WTC11 (cell line): ENCODE data around the gene ACO2. TPM values are rescaled to one million over a fixed set of nuclear protein-coding genes. Genes with fewer than 3 reads are reported as not detected.

Source experiments
- ATAC-seq: fragments of 200-7000 bp; cut with Tn5 transposase; 2 replicates; pipeline ENCODE4 v1.10.0; 2021; ENCODE audit warnings: mild to moderate bottlenecking, moderate library complexity
- CTCF ChIA-PET: fragments of 300-600 bp; sonication (Branson Sonifier 250); formaldehyde crosslinking; loops from one replicate; lab custom pipeline; 2021; ENCODE audit warnings: antibody characterized with exemption; lab: Charles Lee
- POLR2A ChIA-PET: fragments of 350-600 bp; sonication (Branson Sonifier 250); formaldehyde crosslinking; loops from one replicate; lab custom pipeline; 2021; ENCODE audit warnings: antibody characterized with exemption; lab: Charles Lee
- DNase-seq: peaks from one replicate; pipeline ENCODE4 v3.0.0; 2021; ENCODE audit warnings: low spot score
- H3K27ac Mint-ChIP-seq: 2 replicates; pipeline ENCODE4 v1.8.0; 2021; ENCODE audit warnings: mixed read lengths
- H3K27me3 Mint-ChIP-seq: 2 replicates; pipeline ENCODE4 v1.8.0; 2021; ENCODE audit warnings: low read depth, mild to moderate bottlenecking, moderate library complexity, mixed read lengths
- H3K36me3 Mint-ChIP-seq: 2 replicates; pipeline ENCODE4 v1.8.0; 2021; ENCODE audit warnings: mixed read lengths
- H3K4me1 Mint-ChIP-seq: 2 replicates; pipeline ENCODE4 v1.8.0; 2022; ENCODE audit warnings: mixed read lengths
- H3K4me3 Mint-ChIP-seq: 2 replicates; pipeline ENCODE4 v1.8.0; 2021; ENCODE audit warnings: mild to moderate bottlenecking, moderate library complexity, mixed read lengths
- H3K9me3 Mint-ChIP-seq: 2 replicates; pipeline ENCODE4 v1.8.0; 2021; ENCODE audit warnings: mixed read lengths
- ARID4B ChIP-seq: sonication (generic); formaldehyde crosslinking; IDR thresholded peaks from 2 replicates; pipeline ENCODE4 v1.8.0; 2023; ENCODE audit warnings: missing genetic modification reagents, mild to moderate bottlenecking, borderline replicate concordance
- ATF6 ChIP-seq: sonication (generic); formaldehyde crosslinking; IDR thresholded peaks from 2 replicates; pipeline ENCODE4 v1.8.1; 2023; ENCODE audit warnings: mild to moderate bottlenecking, missing genetic modification reagents
- CBFB ChIP-seq: sonication (generic); formaldehyde crosslinking; IDR thresholded peaks from 2 replicates; pipeline ENCODE4 v1.8.1; 2022; ENCODE audit warnings: mild to moderate bottlenecking, low read depth, missing genetic modification reagents
- CREB1 ChIP-seq: sonication (generic); formaldehyde crosslinking; IDR thresholded peaks from 2 replicates; pipeline ENCODE4 v1.8.0; 2023; ENCODE audit warnings: mild to moderate bottlenecking, missing genetic modification reagents
- EMX1 ChIP-seq: fragments of 250-450 bp; sonication (Bioruptor Pico); IDR thresholded peaks from 2 replicates; pipeline ENCODE4 v1.8.0; 2021; ENCODE audit warnings: mild to moderate bottlenecking
- ERG ChIP-seq: fragments of 250-450 bp; sonication (Bioruptor Pico); IDR thresholded peaks from 2 replicates; pipeline ENCODE4 v1.8.0; 2021; ENCODE audit warnings: mild to moderate bottlenecking
- ETV6 ChIP-seq: sonication (generic); formaldehyde crosslinking; IDR thresholded peaks from 2 replicates; pipeline ENCODE4 v1.8.1; 2022; ENCODE audit warnings: mild to moderate bottlenecking, missing genetic modification reagents
- GRHL2 ChIP-seq: fragments of 250-450 bp; sonication (Bioruptor Pico); IDR thresholded peaks from 2 replicates; pipeline ENCODE4 v1.8.0; 2022; ENCODE audit warnings: mild to moderate bottlenecking, moderate library complexity; ENCODE audit not compliant: insufficient replicate concordance, severe bottlenecking
- JAZF1 ChIP-seq: fragments of 250-450 bp; sonication (Bioruptor Pico); IDR thresholded peaks from 2 replicates; pipeline ENCODE4 v1.9.0; 2021; ENCODE audit warnings: moderate library complexity, mild to moderate bottlenecking, inconsistent platforms
- MLX ChIP-seq: sonication (generic); formaldehyde crosslinking; IDR thresholded peaks from 2 replicates; pipeline ENCODE4 v1.8.1; 2023; ENCODE audit warnings: mild to moderate bottlenecking, missing genetic modification reagents, moderate library complexity
- NFATC4 ChIP-seq: fragments of 250-450 bp; sonication (Bioruptor Pico); IDR thresholded peaks from 2 replicates; pipeline ENCODE4 v1.9.0; 2021; ENCODE audit warnings: mild to moderate bottlenecking
- NR1H2 ChIP-seq: sonication (generic); formaldehyde crosslinking; IDR thresholded peaks from 2 replicates; pipeline ENCODE4 v1.9.0; 2021; ENCODE audit warnings: mild to moderate bottlenecking, moderate library complexity, missing genetic modification reagents
- SP1 ChIP-seq: sonication (generic); formaldehyde crosslinking; conservative IDR thresholded peaks from 2 replicates; pipeline ENCODE4 v1.8.1; 2022; ENCODE audit warnings: missing genetic modification reagents
- ZBTB21 ChIP-seq: sonication (generic); formaldehyde crosslinking; IDR thresholded peaks from 2 replicates; pipeline ENCODE4 v1.8.1; 2023; ENCODE audit warnings: mild to moderate bottlenecking, missing genetic modification reagents, borderline replicate concordance
- ZNF138 ChIP-seq: sonication (generic); formaldehyde crosslinking; conservative IDR thresholded peaks from 2 replicates; pipeline ENCODE4 v1.8.1; 2022; ENCODE audit warnings: mild to moderate bottlenecking, moderate library complexity, missing genetic modification reagents
- ZNF423 ChIP-seq: fragments of 250-450 bp; sonication (Bioruptor Pico); IDR thresholded peaks from 2 replicates; pipeline ENCODE4 v2.1.2; 2022; ENCODE audit warnings: mild to moderate bottlenecking, moderate library complexity
- total RNA-seq: library from RNA; stranded (reverse); gene quantifications from 3 replicates; pipeline ENCODE4 v1.2.3, GENCODE V29; 2021
- TF ChIP-seq, protein P1 (sequence below): sonication (generic); formaldehyde crosslinking; IDR thresholded peaks from 2 replicates; pipeline ENCODE4 v1.8.1; 2022; ENCODE audit warnings: low read depth, missing genetic modification reagents, borderline replicate concordance
- TF ChIP-seq, protein P2 (sequence below): sonication (generic); formaldehyde crosslinking; IDR thresholded peaks from 2 replicates; pipeline ENCODE4 v1.8.1; 2023; ENCODE audit warnings: mild to moderate bottlenecking, moderate library complexity, missing genetic modification reagents

ACO2 gene
- total RNA-seq, 1 experiment from 2014 or later: 104 TPM

DNA sequence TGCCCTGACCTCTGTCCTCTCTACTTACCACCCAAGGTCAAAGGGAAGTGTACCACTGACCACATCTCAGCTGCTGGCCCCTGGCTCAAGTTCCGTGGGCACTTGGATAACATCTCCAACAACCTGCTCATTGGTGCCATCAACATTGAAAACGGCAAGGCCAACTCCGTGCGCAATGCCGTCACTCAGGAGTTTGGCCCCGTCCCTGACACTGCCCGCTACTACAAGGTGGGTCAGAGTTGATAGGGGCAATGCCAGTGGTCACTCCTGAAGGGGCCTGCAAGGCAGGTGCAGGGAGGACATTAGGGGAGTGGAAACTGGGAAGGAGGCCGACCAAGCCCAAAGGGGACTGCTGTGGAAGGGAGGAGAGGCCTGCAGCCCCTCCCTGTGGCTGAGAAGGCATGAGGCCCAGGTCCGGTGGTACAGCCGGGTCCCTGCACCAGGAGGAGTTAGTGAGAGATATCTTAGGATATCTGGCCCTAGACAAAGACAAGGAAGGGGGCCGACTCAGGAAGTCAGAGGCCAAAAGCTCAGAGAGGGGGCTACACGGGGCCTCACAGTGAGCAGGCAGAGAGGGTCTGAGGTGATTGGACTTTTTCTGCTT lies 57.4 kb downstream of the ACO2 start:
- no peak for TF ChIP-seq GRHL2
- TF ChIP-seq ZBTB21: no peak
- no peak for TF ChIP-seq ZNF138
- 0 out of 2 replicates have a peak, but pooled peaks have one; percentile 32 for TF ChIP-seq ETV6 (CRISPR knock-in tag)
- TF ChIP-seq NFATC4 (CRISPR knock-in tag): no peak
- TF ChIP-seq, protein P1, sequence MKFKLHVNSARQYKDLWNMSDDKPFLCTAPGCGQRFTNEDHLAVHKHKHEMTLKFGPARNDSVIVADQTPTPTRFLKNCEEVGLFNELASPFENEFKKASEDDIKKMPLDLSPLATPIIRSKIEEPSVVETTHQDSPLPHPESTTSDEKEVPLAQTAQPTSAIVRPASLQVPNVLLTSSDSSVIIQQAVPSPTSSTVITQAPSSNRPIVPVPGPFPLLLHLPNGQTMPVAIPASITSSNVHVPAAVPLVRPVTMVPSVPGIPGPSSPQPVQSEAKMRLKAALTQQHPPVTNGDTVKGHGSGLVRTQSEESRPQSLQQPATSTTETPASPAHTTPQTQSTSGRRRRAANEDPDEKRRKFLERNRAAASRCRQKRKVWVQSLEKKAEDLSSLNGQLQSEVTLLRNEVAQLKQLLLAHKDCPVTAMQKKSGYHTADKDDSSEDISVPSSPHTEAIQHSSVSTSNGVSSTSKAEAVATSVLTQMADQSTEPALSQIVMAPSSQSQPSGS (CRISPR knock-in tag): no peak
- no peak for TF ChIP-seq ARID4B (CRISPR knock-in tag)
- TF ChIP-seq, all 79 proteins: peak for 1
- Mint-ChIP-seq H3K36me3 (peaks cover 23% of the 10 kb centered on the region), H3K27me3 (peaks cover 2% of the 10 kb centered on the region; the same call in 1 of the 2 replicates), H3K4me3 (no peak overlapping the region), H3K4me1 (no peaks in the 10 kb centered on the region), H3K27ac (peak overlapping the region; percentile 51; the same call in 1 of the 2 replicates), H3K9me3 (no peaks in the 10 kb centered on the region)
- CTCF ChIA-PET: interaction anchor here (0.6 to 2.8 kb wide), 39 partner anchors 9 to 289 kb away, joined by 3 to 71 read pairs (median 8); partner anchors contain the start of genes PHF5A, PMM1, POLR3H and TEF
- peak; percentile 49 for ATAC-seq
- DNase-seq: peak; percentile 27
- POLR2A ChIA-PET: interaction anchor here (1.0 kb wide), 1 partner anchor 123 kb away, joined by 3 read pairs; no protein-coding TSS in a partner anchor

- peaks cover 23% of the 10 kb centered on the region for H3K36me3 Mint-ChIP-seq
- no peaks in the 10 kb centered on the region for H3K4me1 Mint-ChIP-seq
- H3K27me3 Mint-ChIP-seq: peaks cover 2% of the 10 kb centered on the region; the same call in 1 of the 2 replicates
- ChIA-PET CTCF (interaction anchor here (0.6 to 2.8 kb wide), 45 partner anchors 8 to 290 kb away, joined by 3 to 71 read pairs (median 5); partner anchors contain the start of genes PHF5A, PMM1, POLR3H and TEF), POLR2A (interaction anchor here (1.0 kb wide), 2 partner anchors 59 to 124 kb away, joined by 3 read pairs; partner anchors contain the start of gene PHF5A)
- H3K4me3 Mint-ChIP-seq: no peak overlapping the region
- H3K27ac Mint-ChIP-seq: no peak overlapping the region
- H3K9me3 Mint-ChIP-seq: no peaks in the 10 kb centered on the region
- DNase-seq (peak; percentile 76), ATAC-seq (peak; percentile 64)
- 0 out of 2 replicates have a peak, but pooled peaks have one; percentile 17 for TF ChIP-seq ERG (CRISPR knock-in tag)
- TF ChIP-seq EMX1 (CRISPR knock-in tag): no peak
- TF ChIP-seq CREB1 (CRISPR knock-in tag): no peak
- TF ChIP-seq CBFB: 0 out of 2 replicates have a peak, but pooled peaks have one; percentile 16
- TF ChIP-seq ETV6 (CRISPR knock-in tag): no peak
- TF ChIP-seq MLX (CRISPR knock-in tag): no peak
- TF ChIP-seq ZNF138: no peak
- no peak for TF ChIP-seq NR1H2 (CRISPR knock-in tag)
- TF ChIP-seq ATF6 (CRISPR knock-in tag): no peak
- no peak for TF ChIP-seq JAZF1
- TF ChIP-seq ZNF423: no peak
- no peak for TF ChIP-seq SP1 (CRISPR knock-in tag)
- TF ChIP-seq, protein P2, sequence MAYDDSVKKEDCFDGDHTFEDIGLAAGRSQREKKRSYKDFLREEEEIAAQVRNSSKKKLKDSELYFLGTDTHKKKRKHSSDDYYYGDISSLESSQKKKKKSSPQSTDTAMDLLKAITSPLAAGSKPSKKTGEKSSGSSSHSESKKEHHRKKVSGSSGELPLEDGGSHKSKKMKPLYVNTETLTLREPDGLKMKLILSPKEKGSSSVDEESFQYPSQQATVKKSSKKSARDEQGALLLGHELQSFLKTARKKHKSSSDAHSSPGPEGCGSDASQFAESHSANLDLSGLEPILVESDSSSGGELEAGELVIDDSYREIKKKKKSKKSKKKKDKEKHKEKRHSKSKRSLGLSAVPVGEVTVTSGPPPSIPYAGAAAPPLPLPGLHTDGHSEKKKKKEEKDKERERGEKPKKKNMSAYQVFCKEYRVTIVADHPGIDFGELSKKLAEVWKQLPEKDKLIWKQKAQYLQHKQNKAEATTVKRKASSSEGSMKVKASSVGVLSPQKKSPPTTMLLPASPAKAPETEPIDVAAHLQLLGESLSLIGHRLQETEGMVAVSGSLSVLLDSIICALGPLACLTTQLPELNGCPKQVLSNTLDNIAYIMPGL (CRISPR knock-in tag): no peak
These were observed 58.2 kb downstream of the ACO2 start for GRCh38 chr22:41526830-41527799.
